Measurements from ENCODE around the gene PLET1. TPM values are rescaled to one million over a fixed set of nuclear protein-coding genes. Genes with fewer than 3 reads are reported as not detected.

The PLET1 gene
- total RNA-seq, 1 donor from 2014 or later = not detected

DNA sequence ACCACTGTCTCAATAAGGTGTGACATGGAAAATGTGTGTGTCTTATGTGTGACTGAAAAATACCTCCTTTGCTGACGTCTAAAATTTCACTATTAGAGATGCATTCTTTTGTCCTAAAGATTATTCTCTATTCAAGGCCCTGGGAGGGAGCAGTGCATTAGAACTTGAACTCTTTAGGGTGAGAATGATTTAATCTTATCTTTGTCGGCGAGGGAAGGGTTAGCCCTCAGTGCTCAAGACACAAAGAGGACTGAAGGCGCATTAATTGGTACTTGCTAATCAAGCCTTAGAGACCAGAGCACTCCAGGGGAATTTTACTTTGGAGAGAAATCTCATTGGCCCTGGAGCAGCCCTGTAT lies 29.8 kb upstream of the PLET1 start:
- no peaks in the 10 kb centered on the region for H3K36me3 ChIP-seq (ENCODE audit: control insufficient read depth, insufficient read depth, low read length)
- H3K27me3 ChIP-seq (ENCODE audit: control insufficient read depth, insufficient read depth, low read length) = no peaks in the 10 kb centered on the region
- H3K4me3 ChIP-seq (ENCODE audit: low read depth, low read length) = peak overlapping the region; percentile 57
- TF ChIP-seq, protein P1, sequence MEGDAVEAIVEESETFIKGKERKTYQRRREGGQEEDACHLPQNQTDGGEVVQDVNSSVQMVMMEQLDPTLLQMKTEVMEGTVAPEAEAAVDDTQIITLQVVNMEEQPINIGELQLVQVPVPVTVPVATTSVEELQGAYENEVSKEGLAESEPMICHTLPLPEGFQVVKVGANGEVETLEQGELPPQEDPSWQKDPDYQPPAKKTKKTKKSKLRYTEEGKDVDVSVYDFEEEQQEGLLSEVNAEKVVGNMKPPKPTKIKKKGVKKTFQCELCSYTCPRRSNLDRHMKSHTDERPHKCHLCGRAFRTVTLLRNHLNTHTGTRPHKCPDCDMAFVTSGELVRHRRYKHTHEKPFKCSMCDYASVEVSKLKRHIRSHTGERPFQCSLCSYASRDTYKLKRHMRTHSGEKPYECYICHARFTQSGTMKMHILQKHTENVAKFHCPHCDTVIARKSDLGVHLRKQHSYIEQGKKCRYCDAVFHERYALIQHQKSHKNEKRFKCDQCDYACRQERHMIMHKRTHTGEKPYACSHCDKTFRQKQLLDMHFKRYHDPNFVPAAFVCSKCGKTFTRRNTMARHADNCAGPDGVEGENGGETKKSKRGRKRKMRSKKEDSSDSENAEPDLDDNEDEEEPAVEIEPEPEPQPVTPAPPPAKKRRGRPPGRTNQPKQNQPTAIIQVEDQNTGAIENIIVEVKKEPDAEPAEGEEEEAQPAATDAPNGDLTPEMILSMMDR (IDR thresholded peaks at IDR 0.05; ENCODE audit: insufficient read depth, low read length, poor library complexity, severe bottlenecking) = no peak
- no peak for DNase-seq (ENCODE audit: low read depth)

DNA sequence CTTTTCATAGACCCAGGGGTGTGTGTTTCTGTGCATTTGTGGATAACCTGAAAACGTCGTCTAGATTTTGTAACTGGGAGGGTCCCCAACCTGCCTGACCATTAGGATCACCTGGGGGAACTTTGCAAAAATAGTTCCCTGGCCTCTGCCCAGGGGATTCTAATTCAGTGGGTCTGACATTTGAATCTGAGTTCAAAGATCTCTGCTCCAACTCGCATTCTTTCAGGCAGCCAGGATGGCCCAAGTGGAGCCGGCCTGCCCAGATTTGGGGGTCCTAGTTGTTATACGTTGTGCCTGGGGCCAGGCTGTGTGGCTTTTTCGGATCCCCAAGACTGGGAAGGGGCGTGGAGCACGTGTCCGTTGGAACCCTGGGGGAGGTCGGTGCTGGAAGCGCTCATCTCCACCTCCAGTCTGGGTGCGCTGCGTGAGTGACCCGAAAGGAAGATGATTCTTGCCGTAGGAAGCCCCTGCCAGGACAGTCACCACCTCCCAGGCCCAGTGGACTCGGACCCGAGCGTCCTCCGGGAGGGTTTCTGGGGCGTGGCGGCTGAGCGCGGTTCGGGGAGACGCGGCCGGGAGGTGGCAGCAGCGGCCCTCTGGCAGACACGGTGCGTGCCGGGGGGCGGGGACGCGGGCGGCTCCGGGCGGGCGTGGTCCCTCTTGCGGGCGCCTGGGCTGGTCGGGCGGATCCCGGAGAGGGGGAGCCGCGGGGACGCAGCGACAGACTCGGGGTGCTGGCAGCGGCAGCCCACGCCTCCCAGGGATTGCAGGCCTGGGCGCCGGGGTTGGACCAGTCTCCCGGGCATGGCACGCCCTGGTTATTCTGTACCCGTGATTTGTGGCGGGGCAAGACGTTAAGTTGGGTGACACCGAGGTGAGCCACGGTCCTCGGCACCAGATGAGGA lies 29.2 kb upstream of the PLET1 start:
- Histone ChIP-seq H3K36me3 (ENCODE audit: control insufficient read depth, insufficient read depth, low read length) (no peaks in the 10 kb centered on the region), H3K4me3 (ENCODE audit: low read depth, low read length) (peak overlapping the region; percentile 57), H3K27me3 (ENCODE audit: control insufficient read depth, insufficient read depth, low read length) (no peaks in the 10 kb centered on the region)
- TF ChIP-seq, protein P1 (IDR thresholded peaks at IDR 0.05; ENCODE audit: insufficient read depth, low read length, poor library complexity, severe bottlenecking) = peak; percentile 65
- DNase-seq (ENCODE audit: low read depth) = no peak

DNA sequence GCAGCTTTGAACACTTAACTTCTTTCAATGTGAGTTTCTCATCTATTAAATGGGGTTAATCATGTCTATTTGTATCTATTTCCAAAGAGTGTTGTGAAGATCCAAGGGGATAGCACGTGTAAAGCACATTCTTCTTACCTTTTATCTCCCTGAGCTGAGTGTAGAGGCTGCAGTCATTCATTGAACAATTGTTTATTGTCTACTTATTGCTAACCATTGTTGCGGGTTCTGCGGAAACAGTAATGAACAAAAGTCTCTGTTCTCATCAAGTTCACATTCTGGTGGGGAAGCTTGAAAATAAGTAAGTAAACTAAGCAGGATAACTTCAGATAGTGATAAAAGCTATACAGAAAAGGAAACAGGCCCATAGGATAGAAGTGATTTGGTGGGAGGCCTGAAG lies 27.4 kb upstream of the PLET1 start:
- DNase-seq (ENCODE audit: low read depth) = no peak
- Histone ChIP-seq H3K27me3 (ENCODE audit: control insufficient read depth, insufficient read depth, low read length) (no peaks in the 10 kb centered on the region), H3K36me3 (ENCODE audit: control insufficient read depth, insufficient read depth, low read length) (no peaks in the 10 kb centered on the region), H3K4me3 (ENCODE audit: low read depth, low read length) (no peak overlapping the region)
- TF ChIP-seq, protein P1 (IDR thresholded peaks at IDR 0.05; ENCODE audit: insufficient read depth, low read length, poor library complexity, severe bottlenecking) = no peak

DNA sequence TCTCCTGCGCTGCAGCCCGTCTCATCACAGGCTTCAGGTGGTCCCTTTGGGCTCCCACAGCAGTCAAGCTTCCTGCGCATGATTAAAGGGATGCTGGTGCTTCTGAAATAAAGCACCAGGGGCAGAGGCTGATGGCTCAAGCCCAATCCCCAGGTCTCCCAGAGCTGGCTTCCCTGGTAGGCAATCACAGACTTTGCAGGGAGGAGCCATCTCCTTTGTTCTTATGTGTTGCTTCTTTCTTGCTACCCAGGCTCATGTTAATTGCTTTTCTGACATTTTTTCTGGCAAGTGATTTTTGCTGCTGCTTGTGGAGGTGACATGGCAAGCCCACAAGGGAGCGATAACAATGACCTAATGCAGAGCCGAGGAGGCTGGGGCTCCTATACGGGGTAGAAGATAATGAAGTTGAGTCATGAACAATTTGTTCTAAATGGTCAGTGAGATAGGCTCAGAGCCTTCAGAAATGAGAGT lies 25.2 kb upstream of the PLET1 start:
- Histone ChIP-seq H3K4me3 (ENCODE audit: low read depth, low read length) (no peak overlapping the region), H3K36me3 (ENCODE audit: control insufficient read depth, insufficient read depth, low read length) (no peaks in the 10 kb centered on the region), H3K27me3 (ENCODE audit: control insufficient read depth, insufficient read depth, low read length) (no peaks in the 10 kb centered on the region)
- TF ChIP-seq, protein P1 (IDR thresholded peaks at IDR 0.05; ENCODE audit: insufficient read depth, low read length, poor library complexity, severe bottlenecking) = no peak
- DNase-seq (ENCODE audit: low read depth) = no peak

DNA sequence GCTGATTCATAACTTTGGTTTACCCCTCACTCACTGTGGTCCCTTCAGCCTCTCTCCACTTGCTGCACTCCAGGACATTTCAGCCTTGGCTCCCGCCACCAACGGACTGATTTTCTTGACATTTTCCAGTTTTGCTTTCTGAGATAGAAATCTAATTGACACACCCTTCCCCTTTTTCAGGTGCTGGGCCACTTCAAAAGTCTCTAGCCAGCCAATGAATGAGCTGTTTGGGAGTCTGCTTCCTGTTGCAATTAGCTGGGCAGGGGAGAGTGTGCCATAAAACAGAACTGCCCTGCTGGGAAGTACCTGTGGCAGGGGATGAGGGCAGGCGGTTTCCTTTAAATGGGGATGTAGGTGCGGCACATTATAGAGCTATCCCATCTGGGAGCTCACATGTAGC lies 21.1 kb upstream of the PLET1 start:
- Histone ChIP-seq H3K36me3 (ENCODE audit: control insufficient read depth, insufficient read depth, low read length) (no peaks in the 10 kb centered on the region), H3K27me3 (ENCODE audit: control insufficient read depth, insufficient read depth, low read length) (no peaks in the 10 kb centered on the region), H3K4me3 (ENCODE audit: low read depth, low read length) (no peak overlapping the region)
- TF ChIP-seq, protein P1 (IDR thresholded peaks at IDR 0.05; ENCODE audit: insufficient read depth, low read length, poor library complexity, severe bottlenecking) = no peak
- no peak for DNase-seq (ENCODE audit: low read depth)
